ENCODE data around the gene TCF25.

TCF25 gene

GRCh38 chr16:89847940-89848297, 25.5 kb upstream of the TCF25 start:
- in situ Hi-C loops (cut with HindIII; ENCODE audit: low sequenced_read_pairs): no loop called here

GRCh38 chr16:89848974-89849373, 24.4 kb upstream of the TCF25 start:
- no peak for DNase-seq (ENCODE audit: low read depth)
- no peak for TF ChIP-seq CTCF (IDR thresholded peaks at IDR 0.05; ENCODE audit: low read depth, low read length, missing control alignments)
- in situ Hi-C loops (cut with HindIII; ENCODE audit: low sequenced_read_pairs): no loop called here
- no peak overlapping the region for H3K4me3 ChIP-seq (ENCODE audit: low read depth, low read length)

More at GRCh38 chr16:89847940-89848297, 25.5 kb upstream of the TCF25 start:
- no peak for TF ChIP-seq CTCF (IDR thresholded peaks at IDR 0.05; ENCODE audit: low read depth, low read length, missing control alignments)
- DNase-seq (ENCODE audit: low read depth): no peak
- no peak overlapping the region for H3K4me3 ChIP-seq (ENCODE audit: low read depth, low read length)

GRCh38 chr16:89853306-89853993, 19.9 kb upstream of the TCF25 start:
- in situ Hi-C loops (cut with HindIII; ENCODE audit: low sequenced_read_pairs): no loop called here
- no peak for TF ChIP-seq CTCF (IDR thresholded peaks at IDR 0.05; ENCODE audit: low read depth, low read length, missing control alignments)
- H3K4me3 ChIP-seq (ENCODE audit: low read depth, low read length): no peak overlapping the region
- no peak for DNase-seq (ENCODE audit: low read depth)

- no peak for TF ChIP-seq CTCF (IDR thresholded peaks at IDR 0.05; ENCODE audit: low read depth, low read length, missing control alignments)
- no peak for DNase-seq (ENCODE audit: low read depth)
- no peak overlapping the region for H3K4me3 ChIP-seq (ENCODE audit: low read depth, low read length)
- in situ Hi-C loops (cut with HindIII; ENCODE audit: low sequenced_read_pairs): no loop called here
Observed at GRCh38 chr16:89855301-89855945, 18.0 kb upstream of the TCF25 start.

- in situ Hi-C loops (cut with HindIII; ENCODE audit: low sequenced_read_pairs): no loop called here
- no peak for TF ChIP-seq CTCF (IDR thresholded peaks at IDR 0.05; ENCODE audit: low read depth, low read length, missing control alignments)
- DNase-seq (ENCODE audit: low read depth): no peak
Observed at GRCh38 chr16:89855986-89856385, 17.4 kb upstream of the TCF25 start.

GRCh38 chr16:89858973-89859614, 14.3 kb upstream of the TCF25 start:
- no peak for TF ChIP-seq CTCF (IDR thresholded peaks at IDR 0.05; ENCODE audit: low read depth, low read length, missing control alignments)
- H3K4me3 ChIP-seq (ENCODE audit: low read depth, low read length): no peak overlapping the region
- DNase-seq (ENCODE audit: low read depth): no peak
- in situ Hi-C loops (cut with HindIII; ENCODE audit: low sequenced_read_pairs): no loop called here

More at GRCh38 chr16:89855986-89856385, 17.4 kb upstream of the TCF25 start:
- H3K4me3 ChIP-seq (ENCODE audit: low read depth, low read length): no peak overlapping the region

Measured in astrocyte of the cerebellum (primary cell).